Right lobe of liver (tissue), 6 donors: Measurements from ENCODE around the gene PLXND1. TPM values are rescaled to one million over a fixed set of nuclear protein-coding genes. Genes with fewer than 3 reads are reported as not detected.

ENCODE experiments used
- ATAC-seq, 4 donors: fragments of 200-7000 bp; cut with Tn5 transposase; one replicate each; pipeline ENCODE4 v1.9.1; 2020; ENCODE audit warnings: mild to moderate bottlenecking in 4 of 4, moderate library complexity in 4 of 4
- DNase-seq, 3 donors: peaks; one replicate each; pipeline ENCODE4 v3.0.0-alpha.2; 2020
- H3K27ac ChIP-seq, 3 donors: fragments of 200-600 bp; one replicate each; pipeline ENCODE4 v1.8.0; 2022
- H3K27me3 ChIP-seq, 2 donors: fragments of 200-600 bp; one replicate each; pipeline ENCODE4 v1.8.0; 2022
- H3K36me3 ChIP-seq, 4 donors: fragments of 200-600 bp; sonication (generic) in 1 of 4; one replicate each; pipeline versions ENCODE4 v1.5.1 to v1.8.0; 2017 to 2022; ENCODE audit warnings: control low read depth in 1 of 4
- H3K4me1 ChIP-seq, 4 donors: fragments of 200-600 bp; sonication (generic) in 1 of 4; one replicate each; pipeline versions ENCODE4 v1.5.1 to v1.8.0; 2017 to 2022; ENCODE audit warnings: control low read depth in 1 of 4
- H3K4me3 ChIP-seq, 3 donors: fragments of 200-600 bp; one replicate each; pipeline ENCODE4 v1.8.0; 2022
- H3K9me3 ChIP-seq, 4 donors: fragments of 200-600 bp; sonication (generic) in 1 of 4; one replicate each; pipeline versions ENCODE4 v1.5.1 to v1.8.0; 2017 to 2022; ENCODE audit warnings: control low read depth in 1 of 4
- CTCF ChIP-seq, 4 donors: fragments of 200-600 bp in 3 of 4; fragments of 450-650 bp in 1 of 4; IDR thresholded peaks; one replicate each; pipeline versions ENCODE4 v1.5.1 to v1.8.0; 2016 to 2022; ENCODE audit warnings: antibody characterized with exemption in 4 of 4, mild to moderate bottlenecking in 2 of 4
- POLR2A ChIP-seq: fragments of 450-650 bp; IDR thresholded peaks from one replicate; pipeline ENCODE4 v1.6.1; 2017; ENCODE audit warnings: antibody characterized with exemption, mild to moderate bottlenecking
- WGBS: methylation state at CpG from one replicate; pipeline ENCODE4 v1.1.6; 2018; ENCODE audit warnings: low coverage, low lambda C conversion rate; ENCODE audit not compliant: insufficient coverage; ENCODE audit errors: missing lambda C conversion rate; 5-methylcytosine and 5-hydroxymethylcytosine counted together
- intact Hi-C, 2 donors: fragments of 100-400 bp; cut with DNase I; formaldehyde crosslinking; loops; one replicate each; pipeline versions ENCODE4 v1.11.2 to v1.14.1; 2022
- total RNA-seq, 6 experiments: library from RNA; depleted of rRNA in 2 of 6; stranded (reverse); fragments of >200 nt in 2 of 6; fragmentation: NEBNext Ultra II Directional in 3 of 6; extraction: Animal tissue kit (Norgen Biotek cat#: 25700) in 3 of 6; gene quantifications; one replicate each; pipeline versions ENCODE4 v1.1.0 to v1.2.4, GENCODE V29; 2016 to 2023
- donor health status: DM: no; HTN: yes; CAD: no.
- donor health status: DM: no; HTN: no; CAD: no.
- donor health status: DM: no; HTN: no; CAD: no.
- donor health status: DM: no; HTN: yes; CAD: no.
- donor health status: DM: no; HTN: yes; CAD: no.

PLXND1 gene
- total RNA-seq, 6 experiments from 2014 or later, result 27.0 to 48.8 (median 29.6) TPM

GRCh38 chr3:129520960-129521359, 85.5 kb downstream of the PLXND1 start:
- WGBS, result no CpG with 5 or more reads among the region's 4 CpGs
- intact Hi-C loops, result no loop called here
- H3K36me3 ChIP-seq, result no peaks in the 10 kb centered on the region
- TF ChIP-seq POLR2A (no peak), CTCF (IDR thresholded peaks at IDR 0.05) (no peak)
- no peak for DNase-seq
- H3K4me3 ChIP-seq, result no peak overlapping the region
- H3K27ac ChIP-seq, result no peak overlapping the region
- H3K9me3 ChIP-seq, result no peaks in the 10 kb centered on the region
- no peak for ATAC-seq
- H3K4me1 ChIP-seq, result no peaks in the 10 kb centered on the region
- no peaks in the 10 kb centered on the region for H3K27me3 ChIP-seq

- intact Hi-C loops, result no loop called here
- 89% methylated on average over 10 of the region's 15 CpGs for WGBS
- TF ChIP-seq POLR2A, result no peak
- no peak for TF ChIP-seq CTCF (IDR thresholded peaks at IDR 0.05)
- no peaks in the 10 kb centered on the region for H3K36me3 ChIP-seq
- ATAC-seq (no peak), DNase-seq (no peak)
- no peak overlapping the region for H3K4me3 ChIP-seq
- H3K27ac ChIP-seq, result no peak overlapping the region
- H3K9me3 ChIP-seq, result no peaks in the 10 kb centered on the region
- no peaks in the 10 kb centered on the region for H3K27me3 ChIP-seq
- no peaks in the 10 kb centered on the region for H3K4me1 ChIP-seq
These were observed 86.4 kb downstream of the PLXND1 start for GRCh38 chr3:129519896-129520715.

GRCh38 chr3:129519449-129519848, 87.0 kb downstream of the PLXND1 start:
- TF ChIP-seq CTCF (IDR thresholded peaks at IDR 0.05) (no peak), POLR2A (no peak)
- Histone ChIP-seq H3K4me1 (no peaks in the 10 kb centered on the region), H3K27ac (no peak overlapping the region), H3K27me3 (no peaks in the 10 kb centered on the region), H3K36me3 (no peaks in the 10 kb centered on the region), H3K4me3 (no peak overlapping the region), H3K9me3 (no peaks in the 10 kb centered on the region)
- DNase-seq, result no peak
- no peak for ATAC-seq
- intact Hi-C loops, result no loop called here
- 80% methylated on average over 1 of the region's 10 CpGs for WGBS

GRCh38 chr3:129518581-129518980, 87.9 kb downstream of the PLXND1 start:
- Histone ChIP-seq H3K4me3 (no peak overlapping the region), H3K4me1 (no peaks in the 10 kb centered on the region), H3K27ac (no peak overlapping the region), H3K36me3 (no peaks in the 10 kb centered on the region), H3K9me3 (no peaks in the 10 kb centered on the region), H3K27me3 (no peaks in the 10 kb centered on the region)
- TF ChIP-seq CTCF (IDR thresholded peaks at IDR 0.05) (no peak), POLR2A (no peak)
- ATAC-seq (no peak), DNase-seq (peak in 1 of 3 donors; percentile 31)
- WGBS, result no CpG with 5 or more reads among the region's 8 CpGs
- intact Hi-C loops, result no loop called here
